Neural cell (in vitro differentiated cells): ENCODE measurements around the gene C11orf24.

Experiments used
- CTCF ChIP-seq: fragments of 450-650 bp; IDR thresholded peaks from 2 replicates; pipeline ENCODE4 v1.5.1; 2014; ENCODE audit warnings: antibody characterized with exemption, mild to moderate bottlenecking, moderate library complexity; ENCODE audit not compliant: poor library complexity, severe bottlenecking
- EP300 ChIP-seq: fragments of 450-650 bp; conservative IDR thresholded peaks from 2 replicates; pipeline ENCODE4 v1.6.1; 2014; ENCODE audit warnings: antibody characterized with exemption, mild to moderate bottlenecking, moderate library complexity; ENCODE audit not compliant: poor library complexity, severe bottlenecking
- EZH2 ChIP-seq: fragments of 200-600, 300-800 bp; shearing (Covaris generic), sonication (generic); IDR thresholded peaks from 2 replicates; pipeline ENCODE4 v1.6.1; 2014; ENCODE audit warnings: antibody characterized with exemption, low read length, borderline replicate concordance, mild to moderate bottlenecking; ENCODE audit not compliant: insufficient read depth, poor library complexity, severe bottlenecking
- POLR2AphosphoS5 ChIP-seq: IDR thresholded peaks from 2 replicates; pipeline ENCODE4 v1.6.1; 2012
- RAD21 ChIP-seq: fragments of 450-650 bp; conservative IDR thresholded peaks from 2 replicates; pipeline ENCODE4 v1.6.1; 2014; ENCODE audit warnings: antibody characterized with exemption, mild to moderate bottlenecking, moderate library complexity
- SMC3 ChIP-seq: fragments of 450-650 bp; conservative IDR thresholded peaks from 2 replicates; pipeline ENCODE4 v1.6.1; 2014; ENCODE audit warnings: antibody characterized with exemption, mild to moderate bottlenecking, moderate library complexity; ENCODE audit not compliant: poor library complexity
- TAF1 ChIP-seq: IDR thresholded peaks from 2 replicates; pipeline ENCODE4 v1.6.1; 2012; ENCODE audit warnings: low read depth
- TF ChIP-seq, protein P1 (sequence below): IDR thresholded peaks from 2 replicates; pipeline ENCODE4 v1.6.1; 2012; ENCODE audit warnings: borderline replicate concordance

GRCh38 chr11:68251765-68252164 is 20.0 kb downstream of the C11orf24 start:
- TF ChIP-seq, protein P1, sequence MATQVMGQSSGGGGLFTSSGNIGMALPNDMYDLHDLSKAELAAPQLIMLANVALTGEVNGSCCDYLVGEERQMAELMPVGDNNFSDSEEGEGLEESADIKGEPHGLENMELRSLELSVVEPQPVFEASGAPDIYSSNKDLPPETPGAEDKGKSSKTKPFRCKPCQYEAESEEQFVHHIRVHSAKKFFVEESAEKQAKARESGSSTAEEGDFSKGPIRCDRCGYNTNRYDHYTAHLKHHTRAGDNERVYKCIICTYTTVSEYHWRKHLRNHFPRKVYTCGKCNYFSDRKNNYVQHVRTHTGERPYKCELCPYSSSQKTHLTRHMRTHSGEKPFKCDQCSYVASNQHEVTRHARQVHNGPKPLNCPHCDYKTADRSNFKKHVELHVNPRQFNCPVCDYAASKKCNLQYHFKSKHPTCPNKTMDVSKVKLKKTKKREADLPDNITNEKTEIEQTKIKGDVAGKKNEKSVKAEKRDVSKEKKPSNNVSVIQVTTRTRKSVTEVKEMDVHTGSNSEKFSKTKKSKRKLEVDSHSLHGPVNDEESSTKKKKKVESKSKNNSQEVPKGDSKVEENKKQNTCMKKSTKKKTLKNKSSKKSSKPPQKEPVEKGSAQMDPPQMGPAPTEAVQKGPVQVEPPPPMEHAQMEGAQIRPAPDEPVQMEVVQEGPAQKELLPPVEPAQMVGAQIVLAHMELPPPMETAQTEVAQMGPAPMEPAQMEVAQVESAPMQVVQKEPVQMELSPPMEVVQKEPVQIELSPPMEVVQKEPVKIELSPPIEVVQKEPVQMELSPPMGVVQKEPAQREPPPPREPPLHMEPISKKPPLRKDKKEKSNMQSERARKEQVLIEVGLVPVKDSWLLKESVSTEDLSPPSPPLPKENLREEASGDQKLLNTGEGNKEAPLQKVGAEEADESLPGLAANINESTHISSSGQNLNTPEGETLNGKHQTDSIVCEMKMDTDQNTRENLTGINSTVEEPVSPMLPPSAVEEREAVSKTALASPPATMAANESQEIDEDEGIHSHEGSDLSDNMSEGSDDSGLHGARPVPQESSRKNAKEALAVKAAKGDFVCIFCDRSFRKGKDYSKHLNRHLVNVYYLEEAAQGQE: no peak
- no peak for TF ChIP-seq CTCF
- no peak for TF ChIP-seq SMC3
- TF ChIP-seq EP300: no peak
- no peak for TF ChIP-seq RAD21
- TF ChIP-seq POLR2AphosphoS5: no peak
- no peak for TF ChIP-seq TAF1
- no peak for TF ChIP-seq EZH2
